VCaP (cell line): ENCODE data around the gene CCR5.

Source experiments
- H3K27ac ChIP-seq: fragments of 450-650 bp; 2 replicates; pipeline ENCODE4 v1.5.1; 2017
- TF ChIP-seq, protein P1 (sequence below): fragments of 450-650 bp; conservative IDR thresholded peaks from 2 replicates; pipeline ENCODE4 v1.5.1; 2017; ENCODE audit warnings: mild to moderate bottlenecking, moderate library complexity

Gene CCR5

DNA sequence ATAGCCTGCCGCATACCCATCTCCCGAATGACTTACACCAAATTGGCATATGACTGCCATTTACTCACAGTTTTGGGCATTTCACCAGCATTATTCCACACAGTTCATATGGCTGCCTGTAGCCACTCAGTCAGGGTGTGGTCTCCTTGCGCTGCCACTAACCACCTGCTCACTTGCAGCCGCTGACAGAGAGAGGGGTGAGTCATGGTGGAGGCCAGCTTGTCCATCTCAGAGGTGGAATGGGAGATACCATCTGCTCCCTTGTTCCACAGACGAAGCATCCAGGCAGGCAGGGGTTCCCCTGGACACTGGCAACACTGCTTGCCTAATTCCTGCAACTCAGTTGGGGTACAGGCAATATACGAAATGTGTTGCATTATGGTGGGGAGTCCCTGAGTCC, 51.9 kb downstream of the CCR5 start:
- TF ChIP-seq, protein P1, sequence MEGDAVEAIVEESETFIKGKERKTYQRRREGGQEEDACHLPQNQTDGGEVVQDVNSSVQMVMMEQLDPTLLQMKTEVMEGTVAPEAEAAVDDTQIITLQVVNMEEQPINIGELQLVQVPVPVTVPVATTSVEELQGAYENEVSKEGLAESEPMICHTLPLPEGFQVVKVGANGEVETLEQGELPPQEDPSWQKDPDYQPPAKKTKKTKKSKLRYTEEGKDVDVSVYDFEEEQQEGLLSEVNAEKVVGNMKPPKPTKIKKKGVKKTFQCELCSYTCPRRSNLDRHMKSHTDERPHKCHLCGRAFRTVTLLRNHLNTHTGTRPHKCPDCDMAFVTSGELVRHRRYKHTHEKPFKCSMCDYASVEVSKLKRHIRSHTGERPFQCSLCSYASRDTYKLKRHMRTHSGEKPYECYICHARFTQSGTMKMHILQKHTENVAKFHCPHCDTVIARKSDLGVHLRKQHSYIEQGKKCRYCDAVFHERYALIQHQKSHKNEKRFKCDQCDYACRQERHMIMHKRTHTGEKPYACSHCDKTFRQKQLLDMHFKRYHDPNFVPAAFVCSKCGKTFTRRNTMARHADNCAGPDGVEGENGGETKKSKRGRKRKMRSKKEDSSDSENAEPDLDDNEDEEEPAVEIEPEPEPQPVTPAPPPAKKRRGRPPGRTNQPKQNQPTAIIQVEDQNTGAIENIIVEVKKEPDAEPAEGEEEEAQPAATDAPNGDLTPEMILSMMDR, result no peak

DNA sequence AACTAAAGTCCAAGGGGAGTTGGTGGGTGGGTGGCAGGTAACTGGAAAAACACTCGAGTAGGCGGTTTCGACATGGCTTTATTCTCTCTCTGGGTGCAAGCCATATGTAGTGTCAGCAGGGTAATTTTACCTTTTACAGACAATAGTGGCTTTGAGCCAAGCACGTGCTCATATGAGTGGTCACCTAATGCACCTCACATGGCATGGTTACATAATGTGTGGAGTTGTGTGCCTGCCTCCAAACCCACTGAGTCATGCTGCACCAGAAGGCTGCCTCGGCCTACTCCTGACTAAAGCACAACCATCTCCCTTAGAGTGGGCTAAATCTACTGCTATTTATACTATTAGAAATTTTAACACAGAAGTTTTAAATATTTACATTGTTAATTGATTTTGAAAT, 52.8 kb downstream of the CCR5 start:
- TF ChIP-seq, protein P1, result no peak
- H3K27ac ChIP-seq, result no peak overlapping the region; the same call in 1 of the 2 replicates

More for the DNA sequence above, 51.9 kb downstream of the CCR5 start:
- no peak overlapping the region; the same call in 1 of the 2 replicates for H3K27ac ChIP-seq
